NB4 (cell line): Measurements from ENCODE around the gene SATB2.
A peak's percentile ranks its signal among the peaks of the same experiment; 100 is the strongest.

Source experiments
- DNase-seq: peaks from one replicate; pipeline ENCODE4 v3.0.0; 2010; ENCODE audit warnings: low read depth
- H3K4me3 ChIP-seq: one replicate; pipeline ENCODE4 v1.5.1; 2011; ENCODE audit warnings: mild to moderate bottlenecking, low read depth, low read length, moderate library complexity
- MYC ChIP-seq: IDR thresholded peaks from 2 replicates; pipeline ENCODE4 v1.6.1; 2011; ENCODE audit warnings: low read depth, low read length
- POLR2A ChIP-seq: IDR thresholded peaks from 2 replicates; pipeline ENCODE4 v1.6.1; 2011; ENCODE audit warnings: mild to moderate bottlenecking; ENCODE audit not compliant: insufficient read length; ENCODE audit errors: extremely low read depth
- TF ChIP-seq, protein P1 (sequence below): IDR thresholded peaks from one replicate; pipeline ENCODE4 v1.5.1; 2012; ENCODE audit warnings: low read depth, low read length
- TF ChIP-seq, protein P2 (sequence below): IDR thresholded peaks from 2 replicates; pipeline ENCODE4 v1.6.1; 2011; ENCODE audit warnings: low read depth, low read length

SATB2 gene

DNA sequence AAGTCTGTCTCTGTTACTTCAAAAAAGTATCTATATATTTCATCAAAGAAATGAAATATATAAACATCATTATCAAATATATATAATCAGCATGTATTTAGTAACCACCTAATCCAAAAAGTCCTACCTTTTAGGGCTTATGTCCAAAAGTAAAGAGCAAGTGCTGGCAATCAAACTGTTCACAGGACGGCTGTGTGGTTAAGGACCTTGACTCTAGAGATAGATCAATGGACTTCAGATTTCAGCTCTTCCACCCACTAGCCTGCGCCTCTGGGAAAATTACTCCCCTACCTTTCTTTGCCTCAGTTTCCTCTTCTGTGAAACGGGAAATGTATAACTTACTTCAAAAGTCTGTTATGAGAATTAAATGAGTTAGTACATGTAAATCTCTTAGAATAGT, 29.4 kb downstream of the SATB2 start:
- no peak for DNase-seq
- no peak overlapping the region for H3K4me3 ChIP-seq
- TF ChIP-seq MYC, result no peak
- TF ChIP-seq POLR2A, result no peak
- TF ChIP-seq, protein P1, sequence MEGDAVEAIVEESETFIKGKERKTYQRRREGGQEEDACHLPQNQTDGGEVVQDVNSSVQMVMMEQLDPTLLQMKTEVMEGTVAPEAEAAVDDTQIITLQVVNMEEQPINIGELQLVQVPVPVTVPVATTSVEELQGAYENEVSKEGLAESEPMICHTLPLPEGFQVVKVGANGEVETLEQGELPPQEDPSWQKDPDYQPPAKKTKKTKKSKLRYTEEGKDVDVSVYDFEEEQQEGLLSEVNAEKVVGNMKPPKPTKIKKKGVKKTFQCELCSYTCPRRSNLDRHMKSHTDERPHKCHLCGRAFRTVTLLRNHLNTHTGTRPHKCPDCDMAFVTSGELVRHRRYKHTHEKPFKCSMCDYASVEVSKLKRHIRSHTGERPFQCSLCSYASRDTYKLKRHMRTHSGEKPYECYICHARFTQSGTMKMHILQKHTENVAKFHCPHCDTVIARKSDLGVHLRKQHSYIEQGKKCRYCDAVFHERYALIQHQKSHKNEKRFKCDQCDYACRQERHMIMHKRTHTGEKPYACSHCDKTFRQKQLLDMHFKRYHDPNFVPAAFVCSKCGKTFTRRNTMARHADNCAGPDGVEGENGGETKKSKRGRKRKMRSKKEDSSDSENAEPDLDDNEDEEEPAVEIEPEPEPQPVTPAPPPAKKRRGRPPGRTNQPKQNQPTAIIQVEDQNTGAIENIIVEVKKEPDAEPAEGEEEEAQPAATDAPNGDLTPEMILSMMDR, result no peak
- TF ChIP-seq, protein P2, sequence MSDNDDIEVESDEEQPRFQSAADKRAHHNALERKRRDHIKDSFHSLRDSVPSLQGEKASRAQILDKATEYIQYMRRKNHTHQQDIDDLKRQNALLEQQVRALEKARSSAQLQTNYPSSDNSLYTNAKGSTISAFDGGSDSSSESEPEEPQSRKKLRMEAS, result no peak

DNA sequence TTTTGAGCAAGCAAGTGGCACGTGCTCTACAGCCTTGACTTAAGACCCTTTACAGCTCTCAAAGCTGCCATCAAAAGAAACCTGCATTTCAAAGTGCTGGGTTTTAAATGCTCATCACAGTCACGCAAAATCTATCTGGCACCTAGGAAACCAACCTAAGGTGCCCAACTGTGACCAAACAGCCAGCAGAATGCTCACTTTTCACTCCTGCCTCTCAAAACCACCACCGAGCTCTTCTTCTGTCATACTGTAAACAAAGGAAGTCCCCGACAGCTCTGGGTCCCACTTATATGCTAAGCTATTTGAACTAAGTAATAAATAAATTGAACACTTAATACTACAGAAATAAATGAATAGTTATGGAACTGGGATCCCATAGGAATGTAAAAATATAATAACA, 33.6 kb downstream of the SATB2 start:
- no peak overlapping the region for H3K4me3 ChIP-seq
- DNase-seq, result no peak
- TF ChIP-seq MYC (no peak), POLR2A (no peak)
- TF ChIP-seq, protein P1, result no peak
- TF ChIP-seq, protein P2, result no peak

DNA sequence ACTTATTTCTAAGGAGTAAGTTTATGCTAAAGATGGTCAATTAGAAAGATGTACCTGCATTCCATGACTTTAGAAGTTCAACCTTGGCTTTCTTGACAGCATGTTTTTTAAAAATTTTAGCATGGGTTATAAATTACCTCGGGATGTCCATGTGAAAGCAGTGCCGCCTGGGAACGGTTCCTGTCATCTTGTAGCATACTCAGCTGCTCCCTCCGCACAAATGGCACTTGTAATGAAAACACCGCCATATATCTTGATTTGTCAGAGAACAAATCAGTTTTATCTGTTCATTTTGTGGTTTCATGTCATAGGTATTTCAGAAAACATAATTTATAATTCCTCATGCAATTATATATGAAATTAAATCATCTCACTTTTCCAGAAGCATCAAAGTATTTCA, 38.3 kb downstream of the SATB2 start:
- no peak for TF ChIP-seq MYC
- TF ChIP-seq, protein P2, result no peak
- no peak for TF ChIP-seq POLR2A
- TF ChIP-seq, protein P1, result no peak
- no peak overlapping the region for H3K4me3 ChIP-seq
- DNase-seq, result no peak

DNA sequence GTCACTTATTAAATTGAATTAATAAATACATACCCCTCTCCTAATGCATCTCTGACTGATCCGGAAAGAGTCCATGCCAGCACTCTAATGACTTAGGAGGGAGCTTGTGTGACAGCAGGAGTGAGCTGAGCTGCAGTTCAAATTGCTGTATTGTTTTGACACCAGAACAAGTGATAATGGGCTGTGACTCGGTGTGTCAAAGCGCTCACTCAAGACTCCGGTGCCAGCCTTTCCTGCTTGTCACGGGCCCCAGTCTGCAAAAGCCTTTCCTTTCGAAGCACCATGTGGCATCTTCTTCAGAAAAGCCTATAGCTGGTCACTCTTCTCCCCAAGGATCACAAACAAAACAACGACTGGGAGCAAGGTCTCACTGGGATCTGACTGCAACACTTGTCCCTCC, 43.3 kb downstream of the SATB2 start:
- TF ChIP-seq, protein P1, result no peak
- TF ChIP-seq POLR2A, result no peak
- DNase-seq, result no peak
- H3K4me3 ChIP-seq, result no peak overlapping the region

DNA sequence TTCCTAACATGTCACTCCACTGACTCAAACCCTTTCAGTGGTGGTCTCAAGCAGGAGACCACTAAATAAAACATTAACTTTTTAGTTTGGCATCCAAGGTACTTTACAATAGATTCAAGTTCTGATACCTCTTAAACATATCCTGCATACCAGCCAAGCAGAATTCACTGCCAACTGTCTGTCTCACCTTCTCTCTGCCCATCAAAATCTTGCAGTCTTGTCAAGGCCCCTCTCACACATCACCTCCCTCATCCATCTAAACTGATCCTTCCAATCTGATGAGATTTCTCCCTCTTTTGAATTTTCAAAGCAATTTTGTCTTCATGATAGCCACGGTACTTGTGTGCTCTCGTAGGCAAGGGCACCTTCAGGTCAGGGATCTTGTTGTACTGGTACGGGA, 43.7 kb downstream of the SATB2 start:
- H3K4me3 ChIP-seq, result no peak overlapping the region
- no peak for DNase-seq
- TF ChIP-seq MYC, result no peak

DNA sequence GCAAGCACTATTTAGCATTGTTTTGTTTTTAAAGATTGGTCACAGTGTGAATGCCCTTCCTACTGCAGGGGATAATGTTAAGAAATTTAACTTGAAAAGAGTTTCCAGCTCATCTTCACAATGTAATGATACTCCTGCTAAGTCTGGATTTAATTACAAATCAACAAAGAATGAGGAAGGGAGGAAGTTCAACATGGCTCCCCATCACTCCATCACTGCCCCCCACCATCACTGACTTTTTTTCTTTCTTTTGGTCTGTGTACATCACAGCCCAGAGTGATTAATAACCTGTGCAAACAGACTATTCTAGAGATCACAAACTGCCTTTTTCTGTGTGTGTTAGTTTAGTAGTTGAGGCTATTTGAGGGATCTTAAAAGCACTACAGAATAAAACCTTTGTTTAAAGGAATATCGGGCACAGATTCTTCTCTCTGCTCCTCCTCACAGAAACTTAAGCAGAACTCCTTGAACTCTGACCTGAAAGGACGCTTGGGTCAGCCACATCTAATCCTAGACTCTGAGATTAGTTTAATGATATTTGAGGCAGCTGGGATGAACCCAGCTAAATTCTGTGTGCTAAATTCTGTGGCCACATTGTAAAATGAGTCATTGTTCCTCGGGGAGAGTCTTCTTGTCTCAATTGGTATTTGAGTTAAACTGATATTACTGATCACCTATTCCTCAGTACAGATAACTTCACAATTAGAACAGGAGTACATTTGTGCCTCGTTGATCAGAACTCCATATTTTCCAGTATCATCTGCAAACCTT, 47.8 kb downstream of the SATB2 start:
- TF ChIP-seq, protein P2, result no peak
- no peak for TF ChIP-seq POLR2A
- TF ChIP-seq MYC, result no peak
- TF ChIP-seq, protein P1, result no peak
- DNase-seq, result peak; percentile 31
- H3K4me3 ChIP-seq, result no peak overlapping the region
